GM08714 (cell line): ENCODE data around the gene ASS1.

Source experiments
- H3K4me3 ChIP-seq: fragments of 200-500 bp; sonication (Bioruptor generic); 2 replicates; pipeline ENCODE4 v1.5.1; 2014; ENCODE audit warnings: mild to moderate bottlenecking, low read length, inconsistent platforms
- ZNF274 ChIP-seq: IDR thresholded peaks from 2 replicates; pipeline ENCODE4 v1.6.1; 2012; ENCODE audit warnings: mild to moderate bottlenecking, low read depth, low read length

The ASS1 gene

GRCh38 chr9:130450344-130451003 is 5.7 kb downstream of the ASS1 start:
- no peak for TF ChIP-seq ZNF274
- H3K4me3 ChIP-seq: no peak overlapping the region

- TF ChIP-seq ZNF274: no peak
- H3K4me3 ChIP-seq: no peak overlapping the region
Measured at GRCh38 chr9:130451004-130451390, 6.2 kb downstream of the ASS1 start.

GRCh38 chr9:130451509-130452388 is 7.0 kb downstream of the ASS1 start:
- H3K4me3 ChIP-seq: no peak overlapping the region
- no peak for TF ChIP-seq ZNF274

GRCh38 chr9:130452835-130453234 is 8.1 kb downstream of the ASS1 start:
- no peak for TF ChIP-seq ZNF274
- no peak overlapping the region for H3K4me3 ChIP-seq

- no peak for TF ChIP-seq ZNF274
- no peak overlapping the region for H3K4me3 ChIP-seq
Measured at GRCh38 chr9:130453487-130453886, 8.7 kb downstream of the ASS1 start.

- H3K4me3 ChIP-seq: no peak overlapping the region
- TF ChIP-seq ZNF274: no peak
Measured at GRCh38 chr9:130454096-130454811, 9.5 kb downstream of the ASS1 start.

- TF ChIP-seq ZNF274: no peak
- H3K4me3 ChIP-seq: no peak overlapping the region
Measured at GRCh38 chr9:130454812-130455325, 10.1 kb downstream of the ASS1 start.

- no peak overlapping the region for H3K4me3 ChIP-seq
- no peak for TF ChIP-seq ZNF274
Measured at GRCh38 chr9:130458027-130458803, 13.5 kb downstream of the ASS1 start.

GRCh38 chr9:130458804-130459067 is 14.0 kb downstream of the ASS1 start:
- no peak overlapping the region for H3K4me3 ChIP-seq
- no peak for TF ChIP-seq ZNF274

GRCh38 chr9:130459151-130459550 is 14.4 kb downstream of the ASS1 start:
- TF ChIP-seq ZNF274: no peak

GRCh38 chr9:130459941-130460669 is 15.3 kb downstream of the ASS1 start:
- no peak overlapping the region for H3K4me3 ChIP-seq

More at GRCh38 chr9:130459151-130459550, 14.4 kb downstream of the ASS1 start:
- no peak overlapping the region for H3K4me3 ChIP-seq

GRCh38 chr9:130461218-130461630 is 16.5 kb downstream of the ASS1 start:
- H3K4me3 ChIP-seq: no peak overlapping the region

More at GRCh38 chr9:130459941-130460669, 15.3 kb downstream of the ASS1 start:
- no peak for TF ChIP-seq ZNF274

GRCh38 chr9:130461731-130462130 is 17.0 kb downstream of the ASS1 start:
- TF ChIP-seq ZNF274: no peak
- H3K4me3 ChIP-seq: no peak overlapping the region

More at GRCh38 chr9:130461218-130461630, 16.5 kb downstream of the ASS1 start:
- no peak for TF ChIP-seq ZNF274
